Heart left ventricle (tissue), 16 donors: Measurements from ENCODE around the gene AGER. TPM values are rescaled to one million over a fixed set of nuclear protein-coding genes. Genes with fewer than 3 reads are reported as not detected.
A peak's percentile ranks its signal among the peaks of the same experiment; 100 is the strongest.

ENCODE experiments used
- ATAC-seq, 4 donors: fragments of 200-7000 bp; cut with Tn5 transposase; one replicate each; pipeline ENCODE4 v1.9.1; 2020 to 2022; ENCODE audit warnings: moderate library complexity in 4 of 4, mild to moderate bottlenecking in 3 of 4, moderate number of reproducible peaks in 1 of 4
- DNase-seq, 5 donors: peaks; one replicate each; pipeline ENCODE4 v3.0.0-alpha.2; 2020
- H3K27ac ChIP-seq, 12 donors: fragments of 200-600 bp; sonication (generic) in 4 of 12; one replicate each; pipeline versions ENCODE4 v1.5.0 to v1.8.0; 2016 to 2022; ENCODE audit warnings: mild to moderate bottlenecking in 2 of 12
- H3K27me3 ChIP-seq, 9 donors: fragments of 200-600 bp; sonication (generic) in 2 of 9; one replicate each; pipeline versions ENCODE4 v1.5.1 to v1.8.0; 2016 to 2022; ENCODE audit warnings: mild to moderate bottlenecking in 3 of 9
- H3K36me3 ChIP-seq, 9 donors: fragments of 200-600 bp; sonication (generic) in 2 of 9; one replicate each; pipeline versions ENCODE4 v1.5.0 to v1.8.0; 2018 to 2022; ENCODE audit warnings: mild to moderate bottlenecking in 2 of 9
- H3K4me1 ChIP-seq, 12 donors: fragments of 200-600 bp; sonication (generic) in 4 of 12; one replicate each; pipeline versions ENCODE4 v1.5.0 to v1.8.0; 2016 to 2022; ENCODE audit warnings: mild to moderate bottlenecking in 3 of 12
- H3K4me3 ChIP-seq, 12 donors: fragments of 200-600 bp; sonication (generic) in 4 of 12; one replicate each; pipeline versions ENCODE4 v1.5.0 to v1.8.0; 2017 to 2022; ENCODE audit warnings: mild to moderate bottlenecking in 9 of 12, moderate library complexity in 4 of 12
- H3K9me3 ChIP-seq, 12 donors: fragments of 200-600 bp; sonication (generic) in 4 of 12; one replicate each; pipeline versions ENCODE4 v1.5.0 to v1.8.0; 2016 to 2022; ENCODE audit warnings: mild to moderate bottlenecking in 1 of 12
- POLR2A ChIP-seq, 2 donors: fragments of 450-650 bp; IDR thresholded peaks; one replicate each; pipeline ENCODE4 v1.6.1; 2017; ENCODE audit warnings: antibody characterized with exemption in 2 of 2, mild to moderate bottlenecking in 2 of 2, moderate library complexity in 2 of 2
- WGBS, 4 donors: extraction: QIAGEN DNeasy Blood & Tissue Kit in 2 of 4; methylation state at CpG; one replicate each; pipeline versions ENCODE4 v1.1.5 to v1.1.7; 2013 to 2018; 5-methylcytosine and 5-hydroxymethylcytosine counted together
- intact Hi-C, 10 donors: fragments of 100-400 bp; cut with DNase I; formaldehyde crosslinking; loops; one replicate each; pipeline versions ENCODE4 v1.11.1 to v1.14.2; 2022
- polyA plus RNA-seq, 2 donors: library from polyadenylated mRNA; stranded (reverse); fragments of 200-250 nt; gene quantifications; one replicate each; pipeline ENCODE4 v1.2.3, GENCODE V29; 2013
- total RNA-seq, 9 donors: library from RNA; depleted of rRNA in 2 of 9; stranded (reverse); fragments of >200 nt in 2 of 9; fragmentation: NEBNext Ultra II Directional in 3 of 9; extraction: Animal tissue kit (Norgen Biotek cat#: 25700) in 3 of 9; gene quantifications; one replicate each; pipeline versions ENCODE4 v1.1.0 to v1.2.4, GENCODE V29; 2016 to 2023
- TF ChIP-seq, protein P1 (sequence below), 12 donors: fragments of 200-600 bp; sonication (generic) in 4 of 12; IDR thresholded peaks; one replicate each; pipeline versions ENCODE4 v1.5.0 to v1.8.0; 2018 to 2022; ENCODE audit warnings: antibody characterized with exemption in 12 of 12, mild to moderate bottlenecking in 5 of 12
- donor health status: ischemic (EF 13 %, LVEDD 7.1; RV severe dilation, severe dysfunction).
- donor health status: healthy with polysubstance abuse.
- donor health status: DM: no; HTN: yes; CAD: no.
- donor health status: DM: no; HTN: no; CAD: no.
- donor health status: ischemic (EF 25% LVEDD 6.9; RV normal size, moderate dysfunction).
- donor health status: ischemic (EF 25% LVEDD 5.7; RV mildly dilated, moderate dysfunction).
- donor health status: healthy.
- donor health status: DM: yes; HTN: yes; CAD: no.
- donor health status: ischemic (EF 35%, LVEDD 5.7; RV mildly dilated, moderate dysfunction).
- donor health status: nonischemic (EF 11% LVEDD 7.7; RV severe dilation, severe dysfunction).
- donor health status: DM: yes; HTN: yes; CAD: no.
- donor health status: PGD.
- donor health status: ischemic (EF 29% LVEDD 5.4; RV normal size, mild dysfunction).
- donor health status: nonischemic (EF 23%, LVEDD 6.1; RV moderate dilation, normal function).

AGER gene
- total and polyA plus RNA-seq, 11 donors, result 0.69 to 5.7 (median 1.7) TPM; not detected in 1

DNA sequence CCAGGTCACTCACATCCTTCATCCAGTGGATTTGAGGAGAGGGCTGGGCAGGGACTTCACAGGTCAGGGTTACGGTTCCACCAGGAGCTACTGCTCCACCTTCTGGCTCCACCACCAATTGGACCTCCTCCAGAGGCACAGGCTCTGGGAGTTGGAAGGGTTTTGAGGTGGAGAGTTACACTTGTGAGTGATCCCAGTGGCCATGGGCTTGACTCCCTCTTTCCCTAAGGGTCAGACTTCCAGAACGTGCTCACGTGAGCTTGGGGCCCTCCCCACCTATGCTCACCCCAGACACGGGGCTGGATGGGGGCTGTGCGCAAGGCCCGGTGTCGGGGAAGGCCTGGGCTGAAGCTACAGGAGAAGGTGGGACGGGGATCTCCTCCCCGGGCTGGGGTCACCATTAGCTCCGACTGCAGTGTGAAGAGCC is 1.5 kb downstream of the AGER start:
- no peaks in the 10 kb centered on the region for H3K9me3 ChIP-seq
- no peak for TF ChIP-seq POLR2A (IDR thresholded peaks at IDR 0.05)
- TF ChIP-seq, protein P1, sequence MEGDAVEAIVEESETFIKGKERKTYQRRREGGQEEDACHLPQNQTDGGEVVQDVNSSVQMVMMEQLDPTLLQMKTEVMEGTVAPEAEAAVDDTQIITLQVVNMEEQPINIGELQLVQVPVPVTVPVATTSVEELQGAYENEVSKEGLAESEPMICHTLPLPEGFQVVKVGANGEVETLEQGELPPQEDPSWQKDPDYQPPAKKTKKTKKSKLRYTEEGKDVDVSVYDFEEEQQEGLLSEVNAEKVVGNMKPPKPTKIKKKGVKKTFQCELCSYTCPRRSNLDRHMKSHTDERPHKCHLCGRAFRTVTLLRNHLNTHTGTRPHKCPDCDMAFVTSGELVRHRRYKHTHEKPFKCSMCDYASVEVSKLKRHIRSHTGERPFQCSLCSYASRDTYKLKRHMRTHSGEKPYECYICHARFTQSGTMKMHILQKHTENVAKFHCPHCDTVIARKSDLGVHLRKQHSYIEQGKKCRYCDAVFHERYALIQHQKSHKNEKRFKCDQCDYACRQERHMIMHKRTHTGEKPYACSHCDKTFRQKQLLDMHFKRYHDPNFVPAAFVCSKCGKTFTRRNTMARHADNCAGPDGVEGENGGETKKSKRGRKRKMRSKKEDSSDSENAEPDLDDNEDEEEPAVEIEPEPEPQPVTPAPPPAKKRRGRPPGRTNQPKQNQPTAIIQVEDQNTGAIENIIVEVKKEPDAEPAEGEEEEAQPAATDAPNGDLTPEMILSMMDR (IDR thresholded peaks at IDR 0.05), result no peak
- H3K36me3 ChIP-seq, result peaks cover 0 to 61% (median 50%) of the 10 kb centered on the region in 9 donors
- ATAC-seq (no peak), DNase-seq (no peak)
- peaks cover 9 to 73% (median 59%) of the 10 kb centered on the region in 12 donors for H3K4me1 ChIP-seq
- H3K4me3 ChIP-seq, result no peak overlapping the region
- intact Hi-C loops, result no loop called here
- 87 to 89% (median 88%) methylated on average over 10 of the region's 10 CpGs for WGBS, 4 donors
- H3K27me3 ChIP-seq, result no peaks in the 10 kb centered on the region
- H3K27ac ChIP-seq, result peak overlapping the region in 9 of 12 donors; percentile 62 to 100 (median 71)

DNA sequence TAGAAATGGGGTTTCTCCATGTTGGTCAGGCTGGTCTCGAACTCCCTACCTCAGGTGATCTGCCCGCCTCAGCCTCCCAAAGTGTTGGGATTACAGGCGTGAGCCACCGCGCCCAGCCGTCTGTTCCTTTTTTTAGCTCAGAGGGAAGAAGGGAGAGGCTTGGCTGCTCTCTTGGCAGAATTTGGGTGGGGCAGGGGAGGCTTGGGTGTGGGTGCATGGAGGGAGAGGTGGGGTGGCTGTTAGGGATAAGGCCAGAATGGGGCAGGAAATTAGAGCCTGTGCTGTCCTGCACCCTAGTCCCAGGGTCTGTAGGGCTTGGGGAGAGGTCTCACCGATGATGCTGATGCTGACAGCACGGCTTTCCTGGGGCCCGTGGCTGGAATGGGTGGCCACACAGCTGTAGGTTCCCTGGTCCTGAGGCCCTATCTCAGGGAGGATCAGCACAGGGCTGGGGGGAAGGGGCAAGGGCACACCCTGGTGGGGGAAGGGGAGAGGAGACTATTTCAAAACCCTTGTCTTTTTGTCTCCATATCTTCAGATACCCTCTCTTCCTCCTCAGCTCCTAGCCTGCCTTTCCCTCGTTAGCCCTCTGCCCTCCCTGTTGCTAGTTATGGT is 2.0 kb downstream of the AGER start:
- Histone ChIP-seq H3K36me3 (peaks cover 0 to 55% (median 44%) of the 10 kb centered on the region in 9 donors), H3K9me3 (no peaks in the 10 kb centered on the region), H3K27me3 (no peaks in the 10 kb centered on the region), H3K4me3 (no peak overlapping the region), H3K27ac (peak overlapping the region in 9 of 12 donors; percentile 14 to 100 (median 69)), H3K4me1 (peaks cover 10 to 72% (median 58%) of the 10 kb centered on the region in 12 donors)
- intact Hi-C loops, result no loop called here
- DNase-seq (peak in 1 of 5 donors; percentile 38), ATAC-seq (no peak)
- TF ChIP-seq, protein P1 (IDR thresholded peaks at IDR 0.05), result no peak
- no peak for TF ChIP-seq POLR2A (IDR thresholded peaks at IDR 0.05)
- 66 to 84% (median 73%) methylated on average over 8 to 10 of the region's 10 CpGs for WGBS, 4 donors

DNA sequence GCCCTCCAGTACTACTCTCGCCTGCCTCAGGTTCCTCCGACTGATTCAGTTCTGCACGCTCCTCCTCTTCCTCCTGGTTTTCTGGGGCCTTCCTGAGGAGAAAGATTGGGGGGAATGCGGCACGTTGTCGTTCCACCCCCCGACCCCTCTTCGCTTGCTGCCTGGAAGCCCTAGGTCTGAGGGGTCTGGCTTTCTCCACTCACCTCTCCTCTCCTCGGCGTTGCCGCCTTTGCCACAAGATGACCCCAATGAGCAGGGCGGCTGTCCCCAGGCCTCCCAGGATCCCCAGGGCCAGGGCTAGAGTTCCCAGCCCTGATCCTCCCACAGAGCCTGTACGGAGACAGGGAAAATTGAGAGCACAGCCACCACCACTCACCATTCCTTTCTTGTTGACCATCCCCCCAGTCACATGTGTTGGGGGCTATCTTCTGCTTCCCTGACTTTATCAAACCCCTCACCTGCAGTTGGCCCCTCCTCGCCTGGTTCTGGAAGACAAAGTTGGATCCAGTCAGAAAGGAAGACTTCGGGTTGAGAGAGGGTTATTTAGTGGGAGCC is 2.8 kb downstream of the AGER start:
- peaks cover 0 to 47% (median 36%) of the 10 kb centered on the region in 9 donors for H3K36me3 ChIP-seq
- peaks cover 11 to 72% (median 58%) of the 10 kb centered on the region in 12 donors for H3K4me1 ChIP-seq
- DNase-seq, result no peak
- intact Hi-C loops, result no loop called here
- peak overlapping the region in 6 of 12 donors; percentile 8 to 100 (median 62) for H3K27ac ChIP-seq
- no peaks in the 10 kb centered on the region for H3K27me3 ChIP-seq
- TF ChIP-seq, protein P1 (IDR thresholded peaks at IDR 0.05), result no peak
- TF ChIP-seq POLR2A (IDR thresholded peaks at IDR 0.05), result no peak
- 85 to 90% (median 88%) methylated on average over 15 of the region's 15 CpGs for whole genome bisulfite sequencing, 4 donors
- no peak overlapping the region for H3K4me3 ChIP-seq
- no peaks in the 10 kb centered on the region for H3K9me3 ChIP-seq
- ATAC-seq, result no peak

DNA sequence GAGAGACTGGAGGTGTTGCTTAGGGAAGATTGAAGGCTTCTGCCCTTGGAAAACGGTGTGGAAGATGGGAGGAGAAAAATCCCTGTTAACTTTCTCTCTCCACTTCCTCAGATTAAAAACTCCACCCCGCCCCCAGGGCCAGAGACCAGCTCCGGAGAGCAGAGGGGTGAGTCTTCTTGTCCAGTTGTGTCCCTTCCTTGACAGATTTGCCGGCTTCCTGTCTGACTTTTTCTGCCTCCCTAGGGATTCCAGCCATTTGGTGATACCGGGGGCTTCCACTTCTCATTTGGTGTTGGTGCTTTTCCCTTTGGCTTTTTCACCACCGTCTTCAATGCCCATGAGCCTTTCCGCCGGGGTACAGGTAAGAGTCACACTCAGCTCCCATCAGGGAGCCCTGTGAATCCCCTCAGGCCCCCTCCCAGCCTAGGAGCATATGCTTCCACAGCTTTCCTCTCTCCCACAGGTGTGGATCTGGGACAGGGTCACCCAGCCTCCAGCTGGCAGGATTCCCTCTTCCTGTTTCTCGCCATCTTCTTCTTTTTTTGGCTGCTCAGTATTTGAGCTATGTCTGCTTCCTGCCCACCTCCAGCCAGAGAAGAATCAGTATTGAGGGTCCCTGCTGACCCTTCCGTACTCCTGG is 4.2 kb downstream of the AGER start:
- Histone ChIP-seq H3K36me3 (peaks cover 0 to 44% (median 33%) of the 10 kb centered on the region in 9 donors), H3K4me3 (peak overlapping the region in 5 of 12 donors; percentile 80 to 96 (median 88)), H3K27me3 (no peaks in the 10 kb centered on the region), H3K27ac (peak overlapping the region in 9 of 12 donors; percentile 87 to 100 (median 97)), H3K9me3 (no peaks in the 10 kb centered on the region), H3K4me1 (peaks cover 15 to 74% (median 60%) of the 10 kb centered on the region in 12 donors)
- TF ChIP-seq, protein P1 (IDR thresholded peaks at IDR 0.05), result no peak
- 53 to 61% (median 60%) methylated on average over 10 of the region's 10 CpGs for WGBS, 4 donors
- DNase-seq, result no peak
- no peak for ATAC-seq
- intact Hi-C loops, result loop anchor here in 4 of 10 donors (5.0 to 10.0 kb wide), 3 partner anchors 48 to 515 kb away; partner anchors contain the start of genes C6orf47 (in 2 of the 4), CSNK2B (in 2 of the 4), GPANK1 (in 2 of the 4) and LY6G5B (in 2 of the 4)
